ENCODE measurements around the gene PLAA. TPM values are rescaled to one million over a fixed set of nuclear protein-coding genes. Genes with fewer than 3 reads are reported as not detected.

Gene PLAA
- total RNA-seq, 4 donors from 2014 or later: 25.7 to 35.8 (median 32.4) TPM

GRCh38 chr9:26863074-26863473 is 84.0 kb downstream of the PLAA start:
- DNase-seq: no peak
- WGBS, 2 donors: 43 to 47% methylated on average over 1 of the region's 1 CpG
- no peaks in the 10 kb centered on the region for H3K4me1 ChIP-seq
- TF ChIP-seq CTCF (IDR thresholded peaks at IDR 0.05) (peak in 3 of 6 experiments; percentile 45 to 51 (median 50)), POLR2A (IDR thresholded peaks at IDR 0.05) (no peak)
- no peak overlapping the region for H3K4me3 ChIP-seq (replicated peaks in 1 of 3)
- no peaks in the 10 kb centered on the region for H3K9me3 ChIP-seq
- no peaks in the 10 kb centered on the region for H3K27me3 ChIP-seq
- intact Hi-C loops (cut with DNase I): no loop called here
- H3K36me3 ChIP-seq: peaks cover 0 to 19% of the 10 kb centered on the region in 2 donors
- no peak overlapping the region for H3K27ac ChIP-seq

- DNase-seq: peak; percentile 36 to 42
- intact Hi-C loops (cut with DNase I): loop anchor here (5.0 kb wide), 1 partner anchor 114 kb away; no protein-coding TSS in a partner anchor
- TF ChIP-seq CTCF (IDR thresholded peaks at IDR 0.05) (peak in 4 of 6 experiments; percentile 54 to 67 (median 61)), POLR2A (IDR thresholded peaks at IDR 0.05) (no peak)
- no peaks in the 10 kb centered on the region for H3K9me3 ChIP-seq
- no peaks in the 10 kb centered on the region for H3K27me3 ChIP-seq
- H3K27ac ChIP-seq: no peak overlapping the region
- no peaks in the 10 kb centered on the region for H3K4me1 ChIP-seq
- H3K4me3 ChIP-seq (replicated peaks in 1 of 3): no peak overlapping the region
- 77 to 92% methylated on average over 1 of the region's 1 CpG for WGBS, 2 donors
- H3K36me3 ChIP-seq: peaks cover 0 to 19% of the 10 kb centered on the region in 2 donors
These were observed 90.5 kb downstream of the PLAA start for GRCh38 chr9:26856413-26857032.

Small RNAs within 50 kb of the gene (small RNA-seq; reads per million reads assigned to genes)
- gene RN7SL100P: not detected

Other genes with a start within 250 kb of the PLAA start
- gene CAAP1, start 54.4 kb downstream of the PLAA start, total RNA-seq: 100 to 1,000 TPM in 1 of 4 donors, 10 to 100 TPM in 3; 54.9 to 110 (median 56.5) TPM
- gene IFT74, start 9.2 kb upstream of the PLAA start, total RNA-seq: 10 to 100 TPM; 23.0 to 40.0 (median 29.9) TPM
- gene LRRC19, start 58.4 kb upstream of the PLAA start, total RNA-seq: not detected
- gene TEK, start 162.0 kb upstream of the PLAA start, total RNA-seq: 10 to 100 TPM; 11.9 to 32.6 (median 15.9) TPM

Measured in thyroid gland (tissue), 4 donors.